DMS153 (cell line): ENCODE data around the gene CST7.
"Not testable (repeated sequence)": the region's sequence is repeated elsewhere in the genome, so short reads cannot be mapped to it uniquely, and the experiment has no call there.

ENCODE experiments used
- DNase-seq: peaks from one replicate; lab custom pipeline; 2025; lab: John Stamatoyannopoulos, UW

Gene CST7

GRCh38 chr20:24986436-24987015, 37.5 kb downstream of the CST7 start:
- no peak for DNase-seq

GRCh38 chr20:24987244-24987643, 38.2 kb downstream of the CST7 start:
- no peak for DNase-seq

DNA sequence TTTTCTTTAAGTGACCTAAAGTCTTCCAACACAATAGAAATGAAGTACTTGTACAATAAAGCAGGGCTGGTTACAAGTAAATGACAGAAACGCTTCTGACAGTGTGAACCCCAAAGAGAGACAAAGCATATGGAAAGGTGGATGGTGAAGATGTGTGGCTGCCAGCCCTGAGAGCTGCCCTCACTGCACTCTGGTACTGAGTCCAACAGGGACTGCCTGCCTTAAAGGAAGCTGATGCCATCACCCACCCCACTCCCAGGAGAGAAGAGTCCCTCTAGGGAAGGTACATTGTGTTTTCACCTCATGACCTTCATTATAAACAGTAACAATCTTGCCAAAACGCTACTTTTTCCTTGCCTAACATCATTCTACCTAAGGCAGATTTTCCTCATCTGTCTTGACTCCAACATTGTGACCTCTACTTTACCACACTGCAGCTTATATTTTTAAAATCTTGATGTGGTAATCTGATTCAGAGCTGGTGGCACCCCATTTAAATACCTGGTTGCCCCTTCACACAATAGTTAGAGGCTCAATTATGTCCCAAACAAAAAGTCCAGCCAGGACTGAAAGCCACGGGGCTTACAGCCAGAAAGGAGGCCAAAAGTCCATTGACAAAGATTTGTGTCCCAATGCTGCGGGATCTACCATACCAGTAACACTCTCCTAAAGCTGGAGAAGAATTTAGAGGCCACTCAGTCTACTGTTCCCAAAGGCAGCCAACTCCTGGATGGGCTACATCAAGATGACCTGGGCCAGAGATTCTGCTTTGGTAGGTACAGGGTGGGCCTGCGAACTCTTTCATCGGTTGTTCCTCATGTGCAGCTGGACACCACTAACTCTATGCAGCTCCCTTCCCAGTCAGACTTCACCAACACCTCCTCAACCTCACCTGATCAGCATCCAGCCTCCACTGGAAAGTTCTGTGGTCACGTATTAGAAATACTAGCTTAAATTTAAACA, 39.1 kb downstream of the CST7 start:
- DNase-seq: no peak

GRCh38 chr20:24989162-24989561, 40.1 kb downstream of the CST7 start:
- DNase-seq: no peak

DNA sequence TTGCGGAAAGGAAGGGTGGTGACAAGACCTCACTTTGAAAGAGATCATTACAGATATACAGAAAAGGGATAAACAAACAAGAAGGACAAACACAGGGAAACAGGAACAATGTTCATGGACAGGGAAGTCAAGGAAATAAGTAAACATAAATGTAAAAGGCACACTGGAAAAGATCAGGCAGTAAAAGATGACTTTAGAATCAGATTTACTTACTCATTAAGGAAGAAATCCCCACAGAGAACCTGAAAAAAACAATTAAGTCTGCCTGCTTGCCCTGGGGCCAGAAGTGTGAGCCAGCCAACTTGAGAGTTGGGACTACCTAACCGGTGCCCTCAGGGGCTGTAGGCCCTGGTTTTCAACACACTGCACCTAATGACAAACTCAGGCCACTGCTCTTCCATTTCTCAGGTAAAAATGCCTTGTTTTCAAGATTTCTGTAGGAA, 41.8 kb downstream of the CST7 start:
- no peak for DNase-seq

- DNase-seq: no peak
These were observed 42.9 kb downstream of the CST7 start for GRCh38 chr20:24991897-24992486.

DNA sequence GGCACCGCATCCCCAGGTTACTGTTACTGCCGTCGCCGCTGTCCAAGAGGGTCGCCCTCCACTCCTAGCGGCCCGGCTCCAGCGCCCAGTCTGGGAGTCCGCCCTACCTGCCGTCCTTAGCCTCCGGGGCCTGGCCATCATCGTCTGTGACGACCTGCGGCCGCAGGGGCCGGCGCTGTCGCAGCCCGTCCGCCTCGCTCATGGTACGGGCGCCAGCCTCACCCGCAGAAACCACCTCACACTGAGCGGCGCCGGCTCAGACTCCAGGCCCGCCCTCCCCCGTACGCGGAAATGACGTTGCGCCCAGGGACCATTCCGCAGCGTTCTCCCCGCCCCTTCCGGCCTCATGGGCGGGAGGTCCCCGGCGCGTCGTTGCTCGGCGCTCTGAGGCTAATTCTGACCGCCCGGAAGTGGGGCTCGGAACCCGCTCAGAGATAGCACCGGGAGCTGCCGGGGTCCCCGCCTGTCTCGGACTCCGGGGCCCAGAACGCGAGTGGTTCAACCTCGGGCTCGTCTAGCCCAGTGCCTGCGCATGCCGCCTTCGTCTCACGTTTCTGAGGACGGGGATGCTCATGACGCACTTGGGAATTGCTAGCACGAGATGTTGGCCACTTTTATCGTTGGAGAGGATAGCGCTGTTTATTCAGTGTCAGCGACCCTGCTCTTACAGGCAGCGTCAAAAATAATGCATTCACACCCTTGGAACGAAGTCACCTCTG, 43.6 kb downstream of the CST7 start, which contains the start of gene APMAP:
APMAP (minus strand) TSS at position 265 of the 719 bp plus-strand sequence; CDS start at position 202, 63 bp downstream.
- DNase-seq: peak; percentile 88

GRCh38 chr20:24993337-24994185, 44.5 kb downstream of the CST7 start:
- DNase-seq: peak; percentile 68

DNA sequence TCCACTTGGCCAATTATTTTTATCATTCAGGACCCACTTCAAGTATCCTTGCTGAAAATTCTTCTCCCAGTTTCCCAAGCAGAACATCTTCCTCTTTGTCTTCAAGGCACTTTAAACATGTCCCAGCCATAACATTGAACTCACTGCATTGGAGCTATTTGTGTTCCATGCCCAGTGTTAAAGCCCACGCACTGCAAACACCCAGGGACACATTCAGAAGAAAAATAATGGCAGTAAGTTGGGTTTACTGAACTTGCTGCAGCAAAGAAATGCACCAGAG, 45.1 kb downstream of the CST7 start:
- DNase-seq: no peak

DNA sequence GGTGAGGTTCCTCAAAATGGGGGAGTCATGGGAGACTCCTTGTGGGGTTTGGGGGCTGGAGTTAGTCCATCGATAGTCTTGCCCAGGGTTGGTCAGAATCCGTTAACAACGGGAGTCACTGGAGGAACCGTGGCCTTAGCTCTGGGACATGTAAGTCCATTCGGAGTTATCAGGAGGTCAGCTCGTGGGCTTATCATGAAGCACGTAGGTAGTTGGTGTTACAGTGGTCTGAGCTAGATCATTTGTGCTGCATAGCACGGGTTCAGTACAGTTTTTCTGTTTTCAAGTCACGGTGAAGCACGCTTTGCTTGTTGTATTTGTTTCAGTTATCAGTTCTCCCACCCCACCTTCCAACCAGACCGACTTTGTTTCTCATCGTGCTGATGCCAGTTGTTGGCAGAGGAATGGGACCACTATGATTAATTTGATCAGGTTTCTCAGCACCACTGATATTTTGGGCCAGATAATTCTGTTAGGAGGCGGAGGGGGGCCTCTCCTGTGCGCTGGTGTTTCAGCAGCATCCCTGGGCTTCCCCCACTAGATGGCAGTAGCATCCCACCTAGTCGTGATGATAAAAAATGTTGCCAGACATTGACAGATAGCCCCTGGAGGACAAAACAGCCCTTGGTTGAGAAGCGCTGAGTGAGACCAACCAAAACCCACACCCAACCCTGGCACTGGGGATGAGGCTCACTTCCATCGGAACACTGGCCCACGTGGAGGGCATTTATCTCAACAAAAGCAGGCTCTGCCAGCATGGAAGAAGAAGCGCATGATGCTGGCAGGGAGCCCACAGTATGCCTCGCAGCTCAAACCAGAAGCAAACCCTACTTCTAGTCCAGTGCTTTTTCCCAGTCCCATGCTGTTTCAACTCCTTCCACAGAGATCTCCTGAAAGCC, 45.6 kb downstream of the CST7 start:
- DNase-seq: peak; percentile 50

DNA sequence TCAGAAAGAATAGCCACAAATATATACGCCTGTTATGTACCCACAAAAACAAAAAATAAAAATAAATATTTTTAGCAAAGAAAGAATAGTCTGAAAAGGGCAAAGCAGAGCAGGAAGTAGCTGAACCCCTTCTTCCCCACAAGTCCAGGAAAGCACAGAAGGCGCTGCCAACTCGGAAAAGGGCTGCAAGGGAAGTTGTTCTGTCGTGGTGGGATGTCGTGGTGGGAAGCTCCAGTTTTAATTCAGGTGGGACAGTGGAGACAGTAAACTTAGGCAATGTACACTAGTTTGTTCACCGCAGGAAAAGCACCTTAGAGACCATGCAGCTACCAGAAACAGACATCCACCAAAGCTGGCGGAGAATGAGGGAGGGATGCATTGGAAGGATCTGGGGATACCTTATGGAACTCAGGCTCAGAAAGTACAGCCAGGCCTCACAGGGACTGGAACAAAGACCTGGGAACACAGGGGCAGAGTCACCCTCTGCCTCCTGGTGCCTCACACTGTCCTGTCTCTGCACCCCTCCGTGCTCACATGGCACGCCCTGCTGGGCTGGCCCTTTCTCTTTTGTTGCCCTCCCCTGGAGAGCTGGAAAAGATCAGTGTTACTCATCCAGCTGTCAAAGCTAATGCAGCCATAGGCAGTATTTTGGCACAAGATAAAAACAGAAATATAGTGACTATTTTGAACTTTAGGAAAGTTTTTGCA, 46.8 kb downstream of the CST7 start:
- DNase-seq: no peak

DNA sequence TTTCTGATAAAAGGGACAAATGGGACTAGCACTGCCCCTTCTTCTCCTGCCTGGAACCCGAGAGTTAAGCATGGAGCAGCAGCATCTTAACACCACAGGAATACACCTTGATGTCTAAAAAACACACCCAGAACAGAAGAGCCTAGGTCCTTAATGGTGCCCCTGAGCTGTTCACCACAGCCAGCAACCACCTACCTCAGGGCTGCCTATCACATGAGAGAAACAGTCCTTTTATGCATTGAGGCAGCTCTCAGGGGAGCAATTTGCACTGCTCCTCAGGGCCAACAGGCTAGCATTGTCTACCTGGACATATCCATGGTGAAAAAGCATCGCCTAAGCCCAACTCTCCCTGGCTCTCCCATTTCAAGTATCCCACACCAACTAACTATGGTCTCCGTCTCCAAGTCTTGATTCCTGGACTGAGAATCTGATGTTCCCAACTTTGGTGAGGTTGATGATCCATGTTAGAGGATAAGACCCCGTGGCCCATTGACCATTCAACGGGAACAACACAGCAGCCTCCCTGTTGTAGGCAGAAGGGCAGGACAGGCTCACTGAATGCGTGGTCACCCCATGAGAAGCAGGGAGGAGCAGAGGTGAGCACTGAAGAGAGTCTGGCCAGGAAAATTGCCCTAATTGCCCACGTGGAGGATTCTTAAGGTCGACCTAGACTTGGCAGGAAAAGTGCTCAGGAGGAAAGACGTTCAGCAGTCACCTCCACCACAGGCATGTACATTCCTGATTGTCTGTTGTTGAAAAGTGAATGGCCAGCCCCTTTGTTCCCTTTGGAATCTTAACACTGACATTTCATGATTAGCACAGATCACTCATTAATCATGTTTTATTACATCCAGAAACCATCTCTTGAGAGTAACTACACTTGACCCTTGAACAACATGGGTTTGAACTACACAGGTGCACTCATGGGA, 47.6 kb downstream of the CST7 start:
- no peak for DNase-seq

- DNase-seq: no peak
These were observed 49.1 kb downstream of the CST7 start for GRCh38 chr20:24998121-24998520.

DNA sequence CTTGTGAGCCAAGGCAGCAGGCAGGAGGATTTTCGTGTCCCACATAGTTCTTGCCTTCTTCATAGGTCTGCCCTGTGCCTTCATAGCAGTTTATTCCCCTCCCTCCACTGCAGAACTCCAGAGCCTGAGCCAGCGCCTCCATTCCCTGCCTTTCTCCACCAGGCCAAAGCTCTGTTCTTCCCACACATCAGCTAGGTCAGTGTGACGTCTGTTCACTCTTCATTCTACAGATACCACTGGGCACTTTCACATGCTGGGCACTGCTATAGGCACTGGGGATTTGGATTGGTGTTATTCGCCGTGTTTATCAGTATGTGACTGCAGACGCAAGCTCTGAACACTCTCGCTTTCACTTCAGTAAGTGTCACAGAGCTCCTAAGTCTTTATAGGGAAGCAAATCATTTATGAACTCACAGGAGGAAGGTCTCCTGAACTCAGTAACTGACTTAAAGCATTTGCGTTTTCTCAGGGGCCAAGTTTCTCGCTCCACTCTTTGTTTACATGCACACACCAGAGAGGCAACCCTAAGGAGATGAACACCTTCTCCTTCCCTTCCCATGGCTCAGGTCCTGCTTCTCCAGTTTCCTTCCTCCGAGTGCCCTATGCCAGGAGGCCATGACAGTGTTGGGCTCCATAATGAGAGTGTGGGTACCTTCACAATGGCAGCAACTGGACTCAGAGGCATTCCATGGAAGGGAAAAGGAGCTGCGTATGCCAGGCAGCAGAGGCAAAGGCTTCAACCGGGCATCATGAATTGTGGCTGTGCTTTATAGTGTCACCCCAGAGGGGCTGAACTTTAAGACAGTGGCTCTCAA, 49.8 kb downstream of the CST7 start:
- DNase-seq: no peak

- no peak for DNase-seq
These were observed 50.5 kb downstream of the CST7 start for GRCh38 chr20:24999568-24999967.

- DNase-seq: peak; percentile 61
These were observed 51.3 kb downstream of the CST7 start for GRCh38 chr20:25000268-25000801.

GRCh38 chr20:25001323-25001722, 52.3 kb downstream of the CST7 start:
- DNase-seq: not testable (repeated sequence)
